IMR-90 (cell line): ENCODE results near the gene GPR35. TPM values are rescaled to one million over a fixed set of nuclear protein-coding genes. Genes with fewer than 3 reads are reported as not detected.

ENCODE experiments used
- ATAC-seq: fragments of 200-7000 bp; cut with Tn5 transposase; 2 replicates; pipeline ENCODE4 v1.9.1; 2020; ENCODE audit warnings: low read depth, mild to moderate bottlenecking, moderate library complexity
- BruUV-seq: library from RNA; stranded (reverse); fragments of 400-500 nt; replicated peaks from 2 replicates; lab custom pipeline; 2021; lab: Mats Ljungman, UMichigan
- CTCF ChIA-PET: fragments of 300-600 bp; formaldehyde crosslinking; extraction: SDS; loops from one replicate; lab custom pipeline; 2021; ENCODE audit warnings: antibody characterized with exemption; lab: Yijun Ruan, JAX
- POLR2A ChIA-PET: fragments of 300-600 bp; sonication (Branson Sonifier 250); formaldehyde crosslinking; loops from one replicate; lab custom pipeline; 2022; ENCODE audit warnings: antibody characterized with exemption; ENCODE audit not compliant: unreplicated experiment; lab: Charles Lee
- DNase-seq: peaks from one replicate; pipeline ENCODE4 v3.0.0; 2013
- H2AFZ ChIP-seq: replicated peaks from 2 replicates; pipeline ENCODE3; 2013; ENCODE audit warnings: low read length, mild to moderate bottlenecking; ENCODE audit not compliant: poor library complexity
- H2AK5ac ChIP-seq: 2 replicates; pipeline ENCODE4 v1.6.1; 2013; ENCODE audit warnings: low read depth, low read length, inconsistent platforms
- H2AK9ac ChIP-seq: replicated peaks from 2 replicates; pipeline ENCODE3; 2013; ENCODE audit warnings: mild to moderate bottlenecking, low read depth, low read length, moderate library complexity; ENCODE audit not compliant: poor library complexity
- H2BK120ac ChIP-seq: 2 replicates; pipeline ENCODE4 v1.6.1; 2013; ENCODE audit warnings: low read depth, low read length, inconsistent platforms
- H2BK15ac ChIP-seq: 3 replicates; pipeline ENCODE4 v1.6.1; 2013; ENCODE audit warnings: low read depth, low read length, inconsistent platforms
- H2BK20ac ChIP-seq: 2 replicates; pipeline ENCODE4 v1.6.1; 2013; ENCODE audit warnings: low read depth, mild to moderate bottlenecking, inconsistent platforms, low read length, moderate library complexity
- H2BK5ac ChIP-seq: 2 replicates; pipeline ENCODE4 v1.6.1; 2013; ENCODE audit warnings: mild to moderate bottlenecking, low read depth, low read length, inconsistent platforms; ENCODE audit not compliant: poor library complexity, severe bottlenecking
- H3K14ac ChIP-seq: replicated peaks from 2 replicates; pipeline ENCODE4 v1.6.1; 2013; ENCODE audit warnings: low read depth, low read length, inconsistent platforms
- H3K18ac ChIP-seq: 2 replicates; pipeline ENCODE4 v1.6.1; 2013; ENCODE audit warnings: low read depth, low read length, control low read depth
- H3K23ac ChIP-seq: 2 replicates; pipeline ENCODE4 v1.6.1; 2013; ENCODE audit warnings: low read depth, low read length, inconsistent platforms
- H3K27ac ChIP-seq: 2 replicates; pipeline ENCODE4 v1.5.1; 2013; ENCODE audit warnings: mild to moderate bottlenecking, control low read depth, low read length; ENCODE audit not compliant: insufficient read depth
- H3K27me3 ChIP-seq: 2 replicates; pipeline ENCODE4 v1.6.1; 2013; ENCODE audit warnings: low read length; ENCODE audit not compliant: control insufficient read depth, insufficient read depth
- H3K36me3 ChIP-seq: 2 replicates; pipeline ENCODE4 v1.6.1; 2013; ENCODE audit warnings: low read length, mixed read lengths; ENCODE audit not compliant: control insufficient read depth, insufficient read depth
- H3K4ac ChIP-seq: 2 replicates; pipeline ENCODE4 v1.6.1; 2013; ENCODE audit warnings: low read depth, low read length, inconsistent platforms
- H3K4me1 ChIP-seq: 2 replicates; pipeline ENCODE4 v1.6.1; 2013; ENCODE audit warnings: low read length, mixed read lengths; ENCODE audit not compliant: control insufficient read depth, insufficient read depth
- H3K4me2 ChIP-seq: 2 replicates; pipeline ENCODE4 v1.6.1; 2013; ENCODE audit warnings: low read depth, mild to moderate bottlenecking, control low read depth, low read length, moderate library complexity
- H3K4me3 ChIP-seq: 2 replicates; pipeline ENCODE4 v1.5.1; 2013; ENCODE audit warnings: low read depth, mild to moderate bottlenecking, control low read depth, low read length, moderate library complexity; ENCODE audit not compliant: insufficient read depth
- H3K56ac ChIP-seq: 2 replicates; pipeline ENCODE4 v1.6.1; 2013; ENCODE audit warnings: low read length, inconsistent platforms; ENCODE audit not compliant: insufficient read depth; ENCODE audit errors: extremely low read depth
- H3K79me1 ChIP-seq, 2 experiments: 2 replicates each; pipeline ENCODE4 v1.6.1; 2013; ENCODE audit warnings: low read length in 2 of 2, inconsistent platforms in 1 of 2, low read depth in 1 of 2
- H3K9ac ChIP-seq: 2 replicates; pipeline ENCODE4 v1.6.1; 2013; ENCODE audit warnings: low read depth, low read length, control low read depth
- H3K9me1 ChIP-seq: 2 replicates; pipeline ENCODE4 v1.6.1; 2013; ENCODE audit warnings: low read length, inconsistent platforms; ENCODE audit not compliant: insufficient read depth
- H3K9me3 ChIP-seq: 2 replicates; pipeline ENCODE4 v1.6.1; 2013; ENCODE audit warnings: low read length; ENCODE audit not compliant: control insufficient read depth, insufficient read depth
- H4K20me1 ChIP-seq: 2 replicates; pipeline ENCODE4 v1.6.1; 2013; ENCODE audit warnings: low read length, inconsistent platforms; ENCODE audit not compliant: insufficient read depth
- H4K5ac ChIP-seq: 2 replicates; pipeline ENCODE4 v1.6.1; 2013; ENCODE audit warnings: mild to moderate bottlenecking, low read depth, low read length, control low read depth
- H4K8ac ChIP-seq, 2 experiments: 2 replicates each; pipeline ENCODE4 v1.6.1; 2013; ENCODE audit warnings: low read depth in 2 of 2, low read length in 2 of 2, control low read depth in 1 of 2, inconsistent platforms in 1 of 2
- H4K91ac ChIP-seq: 2 replicates; pipeline ENCODE4 v1.6.1; 2013; ENCODE audit warnings: low read depth, low read length, inconsistent platforms; ENCODE audit not compliant: insufficient read depth
- CEBPB ChIP-seq: IDR thresholded peaks from 2 replicates; pipeline ENCODE4 v1.6.1; 2012; ENCODE audit warnings: low read depth, low read length, improper control_type of control experiment
- MAZ ChIP-seq: IDR thresholded peaks from 2 replicates; pipeline ENCODE4 v1.6.1; 2012; ENCODE audit warnings: low read depth, mild to moderate bottlenecking, low read length, improper control_type of control experiment, moderate library complexity, borderline replicate concordance
- MXI1 ChIP-seq: IDR thresholded peaks from 2 replicates; pipeline ENCODE4 v1.6.1; 2012; ENCODE audit warnings: low read depth, mild to moderate bottlenecking, low read length, moderate library complexity, borderline replicate concordance
- NFE2L2 ChIP-seq: fragments of 150-350 bp; IDR thresholded peaks from 2 replicates; pipeline ENCODE4 v1.6.1; 2016; ENCODE audit warnings: low read depth, mild to moderate bottlenecking, low read length
- RFX5 ChIP-seq: IDR thresholded peaks from 2 replicates; pipeline ENCODE4 v1.8.0; 2012; ENCODE audit warnings: low read depth, mild to moderate bottlenecking, low read length, moderate library complexity
- SMC3 ChIP-seq: fragments of 150-350 bp; IDR thresholded peaks from 2 replicates; pipeline ENCODE4 v1.6.1; 2016; ENCODE audit warnings: low read depth, mild to moderate bottlenecking, antibody characterized with exemption, low read length, moderate library complexity
- USF2 ChIP-seq: fragments of 150-350 bp; IDR thresholded peaks from 2 replicates; pipeline ENCODE4 v1.6.1; 2017; ENCODE audit warnings: mild to moderate bottlenecking, antibody characterized with exemption, low read length, low read depth
- WGBS, 2 experiments: methylation state at CpG; one replicate each; pipeline versions ENCODE4 v1.1.5 to v1.1.7; 2013; ENCODE audit warnings: missing lambda C conversion rate in 2 of 2; ENCODE audit not compliant: insufficient read length in 1 of 2; ENCODE audit errors: extremely low coverage in 2 of 2; 5-methylcytosine and 5-hydroxymethylcytosine counted together
- dilution Hi-C: fragments of 300-500 bp; cut with HindIII; formaldehyde crosslinking; loops from one replicate; pipeline ENCODE4 v1.14.3; 2018; ENCODE audit warnings: low sequenced_read_pairs; ENCODE audit not compliant: unreplicated experiment
- in situ Hi-C: fragments of 300-500 bp; cut with MboI; formaldehyde crosslinking; loops from 3 replicates; pipeline ENCODE4 v1.14.3; 2019; ENCODE audit warnings: low sequenced_read_pairs, inconsistent platforms, mixed read lengths
- intact Hi-C: fragments of 100-400 bp; cut with micrococcal nuclease; formaldehyde crosslinking; loops from 2 replicates; pipeline ENCODE4 v1.10.0; 2022
- polyA plus RNA-seq, 3 experiments: library from polyadenylated mRNA; depleted of rRNA; stranded (reverse); fragments of >200 nt; gene quantifications; 2 replicates each; pipeline ENCODE4 v1.2.3, GENCODE V29; 2012; ENCODE audit warnings: low replicate concordance in 1 of 3
- total RNA-seq: library from RNA; depleted of rRNA; stranded (reverse); fragments of >200 nt; gene quantifications from 2 replicates; pipeline ENCODE4 v1.2.3, GENCODE V29; 2012
- TF ChIP-seq, protein P1 (sequence below): fragments of 150-350 bp; IDR thresholded peaks from 2 replicates; pipeline ENCODE4 v1.6.1; 2016; ENCODE audit warnings: low read depth, mild to moderate bottlenecking, low read length, moderate library complexity, borderline replicate concordance

Gene GPR35
- total and polyA plus RNA-seq, 2 of the 4 experiments (the other 2 are of a cell fraction) = 0.31 TPM; not detected in 1

GRCh38 chr2:240651185-240651584 lies 25.9 kb downstream of the GPR35 start:
- TF ChIP-seq CEBPB (no peak), USF2 (no peak), SMC3 (no peak), MXI1 (no peak), RFX5 (no peak), MAZ (no peak), NFE2L2 (no peak)
- TF ChIP-seq, protein P1, sequence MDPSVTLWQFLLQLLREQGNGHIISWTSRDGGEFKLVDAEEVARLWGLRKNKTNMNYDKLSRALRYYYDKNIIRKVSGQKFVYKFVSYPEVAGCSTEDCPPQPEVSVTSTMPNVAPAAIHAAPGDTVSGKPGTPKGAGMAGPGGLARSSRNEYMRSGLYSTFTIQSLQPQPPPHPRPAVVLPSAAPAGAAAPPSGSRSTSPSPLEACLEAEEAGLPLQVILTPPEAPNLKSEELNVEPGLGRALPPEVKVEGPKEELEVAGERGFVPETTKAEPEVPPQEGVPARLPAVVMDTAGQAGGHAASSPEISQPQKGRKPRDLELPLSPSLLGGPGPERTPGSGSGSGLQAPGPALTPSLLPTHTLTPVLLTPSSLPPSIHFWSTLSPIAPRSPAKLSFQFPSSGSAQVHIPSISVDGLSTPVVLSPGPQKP = no peak
- Histone ChIP-seq H4K91ac (no peak overlapping the region), H2AK5ac (no peak overlapping the region), H2AFZ (no peak overlapping the region), H3K23ac (no peak overlapping the region), H3K79me1 (no peaks in the 10 kb centered on the region), H3K4me2 (no peak overlapping the region), H3K14ac (no peak overlapping the region), H3K4me3 (no peak overlapping the region), H2BK120ac (no peak overlapping the region), H3K56ac (no peak overlapping the region), H3K27me3 (peaks cover 62% of the 10 kb centered on the region), H3K9ac (no peak overlapping the region), H4K8ac (no peak overlapping the region), H4K20me1 (no peaks in the 10 kb centered on the region), H3K18ac (no peak overlapping the region), H3K4ac (no peak overlapping the region), H3K36me3 (no peaks in the 10 kb centered on the region), H2AK9ac (no peak overlapping the region), H3K9me3 (no peaks in the 10 kb centered on the region; the same call in 1 of the 2 replicates), H4K5ac (no peak overlapping the region), H2BK5ac (no peak overlapping the region), H3K9me1 (no peaks in the 10 kb centered on the region), H3K4me1 (no peaks in the 10 kb centered on the region), H2BK15ac (no peak overlapping the region), H3K27ac (no peak overlapping the region), H2BK20ac (no peak overlapping the region)
- ChIA-PET CTCF (no interaction called here), POLR2A (no interaction called here)
- ATAC-seq (no peak), DNase-seq (no peak)
- dilution Hi-C loops (no loop called here), in situ Hi-C loops (no loop called here), intact Hi-C loops (no loop called here)
- BruUV-seq = no TSS peak
- WGBS, 2 experiments = 60% methylated on average over 1 of the region's 3 CpGs; no CpG with 5 or more reads in 1 of the 2 experiments
